HG03565 (cell line): ENCODE measurements around the gene PLCL2.
A peak's percentile ranks its signal among the peaks of the same experiment; 100 is the strongest.

Experiments
- ATAC-seq: cut with Tn5 transposase; IDR thresholded peaks from one replicate; pipeline ENCODE4 v1.9.1; 2021; ENCODE audit warnings: mild to moderate bottlenecking, moderate library complexity; ENCODE audit not compliant: unreplicated experiment

The PLCL2 gene

DNA sequence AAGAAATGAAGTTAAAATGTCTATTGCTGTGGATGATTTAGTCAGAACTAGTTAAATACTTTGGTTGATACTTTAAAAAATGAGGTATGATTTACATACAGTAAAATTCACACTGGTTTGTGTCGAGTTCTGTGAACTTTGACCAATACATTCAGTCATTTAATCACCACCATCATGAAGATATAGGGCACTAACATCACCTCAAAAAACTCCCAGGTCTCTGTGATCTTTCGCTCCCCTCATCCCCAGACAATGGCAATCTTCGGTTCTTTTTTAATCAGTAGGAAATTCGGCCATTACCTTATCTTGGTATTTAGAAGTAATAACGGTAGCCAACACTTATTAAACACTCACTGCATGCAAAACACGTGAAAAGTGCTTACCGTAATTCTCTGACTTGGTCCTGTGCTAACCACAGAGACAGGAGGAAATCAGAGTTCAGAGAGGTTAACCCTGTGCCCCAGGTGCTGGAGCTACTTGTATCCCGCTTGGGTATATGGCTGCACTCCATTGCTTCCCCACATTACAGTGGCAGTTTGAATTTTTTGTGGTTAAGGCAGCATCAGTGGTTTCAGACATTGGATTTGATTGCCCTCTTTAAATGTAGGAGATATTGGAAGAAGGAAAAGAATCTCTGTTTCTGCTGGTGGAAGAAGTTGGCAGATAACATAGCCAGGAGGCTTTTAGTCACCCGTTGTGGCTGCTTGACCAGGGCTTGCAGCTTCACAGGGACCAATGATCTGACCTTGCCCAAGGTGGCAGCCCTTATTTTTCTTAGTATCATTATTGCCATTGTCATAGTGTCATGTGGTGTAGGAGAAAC, 4.2 kb downstream of the PLCL2 start:
- peak; percentile 39 for ATAC-seq

DNA sequence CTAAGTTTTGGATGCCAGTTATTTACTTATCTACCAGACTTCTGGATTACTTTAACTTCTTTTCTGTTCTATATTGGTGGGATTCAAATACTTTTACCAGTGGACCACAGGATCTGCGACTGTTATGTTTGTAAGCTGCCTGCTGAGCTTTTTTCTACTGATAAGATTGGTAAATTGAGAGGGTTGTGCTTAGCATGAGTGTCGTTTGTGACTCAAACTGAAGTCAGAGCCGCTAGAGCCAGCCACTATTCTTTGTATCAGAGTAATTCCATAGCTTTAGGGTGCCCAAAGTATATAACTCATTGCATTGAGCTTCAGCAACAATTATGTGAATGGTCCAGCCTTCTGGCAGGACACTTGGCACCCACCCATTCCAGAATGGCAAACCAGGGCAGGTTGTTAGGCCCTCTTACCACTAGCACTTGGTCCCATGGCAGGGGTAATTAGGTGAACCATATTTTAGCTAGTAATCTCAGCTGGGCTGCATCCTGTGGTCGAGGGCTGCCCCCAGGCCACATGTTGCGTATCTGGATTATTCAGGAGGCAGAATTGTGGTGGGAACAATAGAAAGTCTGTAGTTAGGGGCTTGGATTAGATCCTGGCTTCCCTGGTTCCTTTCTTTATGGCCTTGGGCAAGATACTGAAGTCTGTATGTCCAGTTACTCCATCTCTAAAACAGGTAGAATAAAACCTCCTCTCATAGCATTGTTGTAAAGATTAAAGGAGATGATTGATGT, 6.0 kb downstream of the PLCL2 start:
- no peak for ATAC-seq

DNA sequence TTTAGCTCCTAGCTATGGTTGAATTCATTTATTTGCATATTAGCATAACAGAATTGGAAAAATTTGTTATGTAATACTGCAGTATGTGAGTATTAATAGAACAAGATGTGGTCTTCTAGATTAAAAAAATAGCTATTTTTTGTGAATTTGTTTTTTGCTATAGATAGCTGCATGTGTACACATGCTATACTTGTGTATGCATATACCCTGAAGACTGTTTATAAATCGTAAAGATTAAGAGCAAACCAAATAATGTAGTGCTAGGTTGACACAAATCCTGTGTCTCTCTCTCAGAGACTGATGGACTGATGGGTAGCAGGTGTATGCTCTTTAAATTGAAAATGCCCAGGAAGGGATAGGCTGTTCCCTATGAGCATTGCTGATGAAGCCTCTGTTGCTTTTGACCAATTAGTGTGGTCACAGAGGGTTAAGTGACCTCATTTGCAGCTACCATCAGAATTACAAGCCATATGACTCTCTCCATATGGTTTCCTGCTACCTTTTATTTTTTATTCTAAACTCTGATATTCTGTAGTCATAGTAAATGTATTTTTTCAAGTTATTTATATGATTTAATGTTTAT, 9.0 kb downstream of the PLCL2 start:
- ATAC-seq = no peak

DNA sequence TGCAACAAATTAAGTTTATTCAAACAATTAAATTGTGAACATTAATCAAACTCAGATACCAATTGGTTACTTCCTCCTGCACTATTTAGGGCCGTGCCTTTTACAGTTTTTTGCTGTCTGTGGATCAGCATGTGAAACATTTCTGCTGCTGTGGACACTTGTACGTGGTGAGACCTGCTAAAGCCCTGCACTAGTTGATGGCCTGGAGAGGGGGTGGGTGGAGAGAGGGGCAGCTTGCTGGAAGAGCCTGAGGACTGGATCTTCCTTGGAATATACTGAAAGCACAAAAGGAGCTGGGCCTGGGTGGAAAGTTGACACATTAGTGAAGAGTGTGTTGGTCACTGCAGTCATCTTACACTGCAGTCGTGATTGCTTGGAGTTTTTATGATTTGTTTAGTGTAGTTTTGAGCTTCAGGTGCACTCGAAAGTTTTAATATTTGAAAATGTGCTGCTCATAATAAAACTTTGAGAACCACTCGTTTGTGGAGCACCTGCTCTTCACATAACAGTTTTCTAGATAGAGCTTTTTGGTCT, 11.4 kb downstream of the PLCL2 start:
- ATAC-seq = no peak

DNA sequence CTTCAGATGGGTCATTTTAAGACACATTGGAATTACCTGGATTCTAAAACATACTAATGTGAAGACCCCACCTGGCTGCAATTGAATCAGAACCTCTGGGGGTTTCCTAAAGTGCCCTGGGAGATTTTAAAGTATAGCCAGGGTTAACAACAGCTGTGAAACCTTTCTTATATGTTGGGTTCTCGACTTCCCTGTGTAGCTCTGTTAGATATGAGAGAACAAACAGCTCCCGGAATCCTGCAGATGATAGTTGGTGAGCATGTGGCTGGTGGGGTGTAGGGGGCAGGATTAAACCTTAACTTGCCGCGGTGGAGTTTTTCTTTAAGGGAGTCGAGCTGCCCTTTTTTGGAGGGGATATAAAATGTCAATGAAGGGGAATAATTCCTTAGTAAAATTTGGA, 12.1 kb downstream of the PLCL2 start:
- no peak for ATAC-seq

DNA sequence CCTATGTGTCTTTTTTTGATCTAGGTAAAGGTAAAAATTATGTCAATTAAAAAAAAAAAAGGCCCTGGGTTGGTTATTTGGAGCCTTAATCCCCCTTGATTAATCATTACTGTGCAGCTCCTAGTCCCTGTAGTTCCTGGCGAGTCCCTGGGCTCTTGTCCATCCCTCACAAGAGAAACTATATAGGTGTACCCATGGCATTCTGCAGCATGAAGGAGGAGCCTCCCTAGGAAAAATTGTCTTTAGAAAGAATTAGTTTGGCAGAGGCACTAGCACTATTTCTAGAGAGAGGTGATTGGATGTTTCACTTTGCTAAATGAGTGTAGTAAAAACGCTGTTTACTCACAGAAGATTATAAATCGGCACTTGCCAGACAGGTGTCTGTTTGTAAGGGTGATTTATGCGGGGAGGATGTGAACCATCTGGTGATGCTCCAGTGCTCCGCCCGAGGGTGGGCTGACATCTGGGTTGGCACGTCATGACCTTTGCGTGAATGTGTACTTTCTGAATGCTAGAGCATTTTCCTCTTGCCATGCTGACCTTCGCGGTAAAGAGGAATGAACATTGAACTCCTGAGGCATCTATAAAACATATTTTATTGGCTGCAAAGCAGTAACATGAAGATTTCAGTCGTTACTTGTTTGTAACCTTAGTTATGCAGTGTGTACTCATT, 12.6 kb downstream of the PLCL2 start:
- peak; percentile 47 for ATAC-seq

DNA sequence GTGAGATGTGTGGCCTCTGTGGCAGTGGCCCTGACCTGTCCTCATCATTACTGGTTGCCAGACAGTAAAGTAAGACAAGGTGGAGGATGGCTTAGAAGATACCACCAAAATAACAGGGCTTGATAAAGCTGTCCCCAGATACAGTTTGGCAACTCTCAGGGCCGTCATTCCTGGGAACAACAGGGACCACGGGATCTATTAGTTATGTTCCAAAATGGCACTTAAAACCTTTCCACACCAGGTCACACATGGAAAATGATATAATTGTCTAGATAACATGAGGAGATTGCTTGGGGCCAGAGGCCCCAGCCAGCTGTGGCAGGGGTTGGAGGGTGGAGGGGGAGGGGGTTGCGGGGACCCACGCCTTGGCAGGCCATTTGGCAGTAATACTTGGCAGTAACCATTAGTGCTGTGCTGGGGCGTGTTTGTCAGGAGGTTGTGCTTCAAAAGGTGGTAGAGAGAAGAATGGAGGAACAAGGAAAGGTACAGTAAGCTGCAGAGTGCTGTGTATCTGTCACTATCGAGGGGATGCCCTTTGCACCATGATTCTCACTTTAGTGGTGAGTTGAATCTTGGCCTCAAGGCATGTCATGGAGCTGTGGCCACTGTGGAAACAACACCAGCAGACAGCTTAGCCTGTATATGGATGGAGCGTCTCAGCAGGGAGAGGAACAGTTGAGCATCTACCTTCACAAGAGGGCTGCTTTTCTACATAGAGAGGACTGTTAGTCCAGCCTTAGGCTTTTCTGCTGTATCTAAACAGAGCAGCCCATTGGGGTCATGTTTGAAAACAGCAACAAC, 14.0 kb downstream of the PLCL2 start:
- no peak for ATAC-seq

DNA sequence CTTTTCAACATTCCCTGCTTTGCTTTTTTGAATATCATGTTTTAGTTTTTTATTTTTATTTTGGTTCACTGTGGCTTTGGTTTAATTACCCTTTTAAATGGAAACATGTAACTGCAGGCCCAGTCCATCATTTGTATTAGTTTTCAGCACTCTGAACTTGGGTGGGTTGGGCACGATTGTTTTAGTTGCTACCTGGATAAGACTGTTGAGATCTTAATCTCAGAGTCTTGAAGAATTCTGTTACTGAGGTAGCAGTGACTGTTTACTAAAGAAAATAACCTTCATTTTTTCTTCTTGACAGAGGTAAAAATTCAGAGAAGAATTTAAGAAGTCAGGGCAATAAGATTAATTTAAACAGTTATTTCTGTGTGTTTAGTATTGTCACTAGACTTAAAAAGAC, 15.2 kb downstream of the PLCL2 start:
- no peak for ATAC-seq

DNA sequence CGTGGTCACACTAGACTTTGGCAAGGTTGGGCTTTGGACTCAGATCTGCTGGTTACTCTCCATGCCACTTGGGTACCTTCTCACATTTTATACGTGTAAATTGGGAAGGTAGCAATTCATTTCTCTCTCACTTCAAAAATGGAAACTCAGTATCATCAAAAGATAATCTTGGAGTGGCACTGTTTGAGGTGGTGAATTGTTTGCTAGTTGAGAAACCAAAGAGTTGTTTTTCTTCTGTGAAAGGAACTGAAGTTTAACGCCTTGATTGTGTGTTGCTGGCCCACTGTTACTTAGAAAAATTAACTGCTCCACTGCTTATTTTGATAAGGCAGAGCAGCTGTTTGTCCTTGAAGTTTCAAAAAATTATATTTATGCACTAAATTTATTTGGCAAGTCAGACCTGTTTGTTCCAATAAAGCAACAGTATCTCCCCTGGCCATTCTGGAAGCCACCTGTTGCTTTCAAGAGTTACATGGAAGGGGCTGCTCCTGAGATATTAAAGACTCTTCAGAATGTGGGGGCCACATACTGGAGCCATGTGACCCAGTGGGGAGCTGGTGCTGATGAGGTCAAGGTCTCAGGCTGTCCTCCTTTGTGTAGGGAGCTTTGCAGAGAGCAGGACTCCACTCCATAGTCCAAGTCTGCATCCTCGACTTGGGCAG, 16.2 kb downstream of the PLCL2 start:
- ATAC-seq = no peak

DNA sequence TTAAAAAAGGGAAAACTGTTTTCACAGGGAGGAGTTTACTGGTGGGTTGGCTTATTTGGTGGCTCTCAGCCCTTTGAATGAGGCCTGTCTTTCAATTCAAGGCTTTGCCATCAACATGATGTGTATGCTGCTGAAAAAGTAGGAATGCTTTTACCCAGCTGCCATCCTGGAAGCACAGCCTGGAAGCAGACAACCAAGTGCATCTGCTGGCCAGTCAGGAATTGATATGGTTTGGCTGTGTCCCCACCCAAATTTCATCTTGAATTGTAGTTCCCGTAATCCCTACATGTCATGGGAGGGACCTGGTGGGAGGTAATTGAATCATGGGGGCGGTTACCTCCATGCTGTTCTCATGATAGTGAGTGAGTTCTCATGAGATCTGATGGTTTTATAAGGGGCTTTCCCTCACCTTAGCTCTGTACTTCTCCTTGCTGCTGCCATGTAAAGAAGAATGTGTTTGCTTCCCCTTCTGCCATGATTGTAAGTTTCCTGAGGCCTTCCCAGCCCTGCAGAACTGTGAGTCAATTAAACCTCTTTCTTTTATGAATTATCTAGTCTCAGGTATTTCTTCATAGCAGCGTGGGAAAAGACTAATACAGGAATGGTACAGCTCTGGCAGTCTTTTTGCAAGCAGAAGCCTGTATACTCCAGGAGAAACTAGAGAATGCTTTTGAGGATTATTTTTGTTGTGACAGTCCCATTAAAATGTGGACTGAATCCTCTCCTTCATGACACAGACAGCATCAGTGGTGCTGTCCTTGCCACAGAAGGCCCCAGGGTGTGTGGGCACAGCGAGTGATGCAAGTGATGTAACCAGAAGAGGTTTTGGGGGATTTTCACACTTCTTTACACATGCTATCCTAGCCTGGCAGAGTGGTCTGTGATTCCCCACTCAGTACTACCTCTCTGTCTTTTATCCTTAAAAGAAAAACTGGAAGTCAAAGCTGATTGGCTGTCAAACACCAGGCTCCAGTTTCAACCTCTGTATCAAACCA, 20.0 kb downstream of the PLCL2 start:
- no peak for ATAC-seq

DNA sequence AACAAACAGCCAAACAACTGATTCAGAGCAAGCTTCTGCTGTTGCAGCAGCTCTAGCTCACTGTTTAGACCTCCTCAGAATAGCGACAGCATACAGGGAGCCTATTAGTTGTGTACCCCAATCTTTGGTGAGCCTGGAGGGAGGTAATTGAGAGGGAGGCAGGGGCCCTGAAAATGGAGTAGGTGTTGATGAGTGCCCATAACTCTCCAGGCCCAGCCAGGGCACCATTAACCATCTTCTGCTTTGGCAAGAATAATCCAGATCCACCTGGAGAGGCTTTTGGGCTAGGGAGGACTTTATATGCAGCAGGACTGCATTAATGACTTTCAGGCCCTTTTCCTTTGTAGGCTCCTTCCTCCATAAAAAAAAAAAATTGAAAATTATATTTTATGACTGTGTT, 20.9 kb downstream of the PLCL2 start:
- no peak for ATAC-seq

DNA sequence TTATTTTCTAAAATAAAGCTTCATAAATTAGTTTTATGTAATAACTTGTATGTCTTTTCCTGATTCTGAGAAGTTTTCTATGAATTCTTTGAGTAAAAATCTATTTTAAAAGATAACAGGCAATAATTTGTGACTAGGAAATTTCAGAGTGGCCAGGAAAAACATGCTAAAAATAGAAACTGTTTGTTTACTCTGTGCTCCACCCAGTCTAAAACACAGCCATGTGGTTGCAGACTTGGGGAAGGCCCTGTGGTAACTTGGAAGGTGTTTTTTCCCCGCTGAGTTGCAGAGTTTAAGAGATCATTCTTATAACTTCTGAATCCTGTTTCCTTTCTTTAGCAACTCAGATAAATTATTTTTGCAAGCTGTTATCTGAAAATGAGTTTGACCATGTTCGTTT, 21.9 kb downstream of the PLCL2 start:
- no peak for ATAC-seq

DNA sequence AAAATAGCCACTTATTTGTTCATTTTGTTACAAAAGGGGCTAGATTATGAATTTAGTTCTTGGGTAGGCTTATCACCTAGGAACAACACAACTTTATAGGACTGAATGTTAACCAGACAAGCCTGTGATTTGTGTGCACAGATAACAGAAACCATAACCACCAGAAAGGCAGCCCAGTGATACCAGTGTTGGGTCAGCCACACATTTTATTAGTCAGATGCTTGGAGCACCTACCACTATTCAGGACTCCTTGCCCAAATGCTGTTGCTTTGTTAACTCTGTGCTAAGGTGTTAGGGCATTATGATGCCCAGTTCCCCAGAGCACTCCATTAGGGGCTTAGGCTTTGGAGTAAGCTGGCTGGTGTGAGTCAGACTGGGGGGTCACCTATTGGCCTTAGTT, 22.5 kb downstream of the PLCL2 start:
- ATAC-seq = no peak

DNA sequence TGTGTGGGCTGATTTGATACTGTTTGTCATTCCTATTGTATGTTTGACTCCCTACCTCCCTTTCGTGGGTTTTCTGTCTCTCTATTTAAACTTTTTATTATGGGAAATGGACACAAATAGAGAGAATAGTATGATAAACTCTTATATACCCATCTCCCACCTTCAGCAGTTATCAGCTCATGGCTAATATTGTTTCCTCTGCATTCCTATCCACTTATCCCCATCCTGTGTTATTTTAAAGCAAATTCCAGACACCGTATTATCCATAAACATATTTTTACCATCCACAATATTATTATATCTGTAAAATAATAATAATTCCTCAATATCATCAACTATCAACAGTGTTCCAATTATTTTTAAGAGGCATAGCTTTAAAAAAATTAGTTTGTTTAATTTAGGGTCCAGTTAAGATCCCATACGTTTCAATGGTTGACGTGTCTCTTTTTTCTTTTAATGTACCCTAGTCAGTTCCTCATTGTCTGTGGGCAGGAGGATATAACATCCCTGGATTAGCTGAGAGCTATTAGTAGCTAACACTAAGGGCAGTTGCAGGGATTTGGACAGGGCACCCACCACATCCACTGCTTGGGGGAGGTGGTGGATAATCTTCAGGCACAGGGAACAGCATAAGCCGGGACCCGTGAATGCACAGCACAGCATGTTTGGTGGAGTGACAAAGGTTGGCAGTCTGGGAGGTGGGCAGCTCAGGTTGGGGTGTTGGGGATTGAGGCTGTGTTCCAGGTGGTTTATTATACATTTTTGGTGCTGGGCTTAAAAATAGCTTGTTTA, 23.5 kb downstream of the PLCL2 start:
- no peak for ATAC-seq

DNA sequence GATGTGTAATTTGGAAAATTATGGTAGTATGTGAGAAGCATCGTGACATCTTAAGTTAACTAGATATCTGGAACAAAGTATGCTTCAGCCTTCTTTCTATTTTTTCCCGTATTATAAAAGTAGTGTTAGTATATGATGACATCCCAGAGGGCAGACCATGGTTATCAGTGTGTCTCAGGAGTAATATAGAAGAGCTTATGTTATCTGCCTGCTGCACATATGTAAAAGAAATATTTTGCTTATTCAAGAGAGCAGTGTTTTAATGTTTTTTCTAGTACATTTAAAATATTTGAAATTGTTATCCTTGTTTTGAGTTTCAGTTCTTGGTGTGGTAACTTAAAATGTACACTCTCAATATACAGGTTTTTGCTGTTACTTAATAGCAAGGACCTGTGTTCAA, 24.1 kb downstream of the PLCL2 start:
- ATAC-seq = no peak

DNA sequence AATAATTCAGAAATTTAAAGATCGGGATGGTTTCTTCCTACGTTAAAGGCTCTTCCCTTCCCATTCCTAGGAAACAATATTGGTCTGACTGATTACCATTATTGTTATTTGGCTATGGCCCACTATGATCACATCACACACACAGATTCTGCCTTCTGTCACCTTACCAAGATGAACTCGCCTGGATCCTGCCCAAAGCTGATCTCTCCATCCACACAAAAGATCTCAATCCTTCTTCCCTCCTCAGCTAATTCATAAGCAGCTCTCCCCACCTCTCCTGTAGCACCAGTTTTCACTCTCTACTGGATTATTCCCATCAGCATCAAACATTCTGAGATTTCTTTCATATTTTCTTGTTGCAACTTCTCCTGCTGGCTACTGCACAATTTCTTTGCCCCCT, 25.0 kb downstream of the PLCL2 start:
- ATAC-seq = no peak

DNA sequence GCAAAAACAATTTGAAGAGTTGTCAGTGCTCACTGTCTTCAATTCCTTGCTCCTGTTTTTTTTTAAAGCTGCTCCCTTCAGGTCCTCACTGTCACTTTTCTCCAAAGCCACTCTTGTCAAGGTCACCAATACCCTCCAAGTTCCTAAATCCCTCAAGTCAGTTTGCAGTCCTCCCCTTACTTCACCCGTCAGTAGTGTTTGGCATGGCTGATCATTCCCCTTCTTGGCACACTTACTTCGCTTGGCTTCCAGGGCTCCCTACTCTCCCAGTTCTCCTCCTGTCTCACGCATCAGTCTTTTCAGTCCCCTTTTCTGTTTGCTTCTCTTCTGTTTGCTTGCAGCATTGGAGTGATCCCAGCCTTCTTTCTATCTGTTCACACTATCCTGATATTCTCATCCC, 25.5 kb downstream of the PLCL2 start:
- ATAC-seq = no peak

DNA sequence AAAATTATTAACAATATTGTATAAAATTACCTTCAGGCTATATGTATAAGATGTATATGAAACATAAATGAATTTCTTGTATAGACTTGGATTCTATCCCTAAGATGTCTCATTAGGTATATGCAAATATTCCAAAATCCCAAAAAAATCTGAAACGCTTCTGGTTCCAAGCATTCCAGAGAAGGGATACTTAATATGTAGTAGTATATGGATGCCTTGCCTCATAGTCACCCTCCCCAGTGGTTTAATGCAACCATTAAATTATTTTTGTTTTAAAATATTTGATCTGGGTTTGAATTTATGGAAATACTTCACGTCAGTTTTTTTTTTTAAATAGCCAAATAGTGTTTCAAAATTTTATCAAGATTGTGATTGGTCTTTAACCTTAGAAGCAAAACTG, 27.2 kb downstream of the PLCL2 start:
- no peak for ATAC-seq
